RCC 7860 (cell line): ENCODE data around the gene MUC21.
"Not testable (repeated sequence)": the region's sequence is repeated elsewhere in the genome, so short reads cannot be mapped to it uniquely, and the experiment has no call there.

Experiments
- DNase-seq: peaks from one replicate; pipeline ENCODE4 v3.0.0-alpha.2; 2015; ENCODE audit warnings: low spot score
- FAIRE-seq: peaks from 2 replicates; lab custom pipeline; 2012; peaks lifted over from hg19 to GRCh38; lab: Jason Lieb, UNC

The MUC21 gene

GRCh38 chr6:30966154-30966553 is 17.4 kb upstream of the MUC21 start:
- no peak for DNase-seq
- FAIRE-seq = no peak

DNA sequence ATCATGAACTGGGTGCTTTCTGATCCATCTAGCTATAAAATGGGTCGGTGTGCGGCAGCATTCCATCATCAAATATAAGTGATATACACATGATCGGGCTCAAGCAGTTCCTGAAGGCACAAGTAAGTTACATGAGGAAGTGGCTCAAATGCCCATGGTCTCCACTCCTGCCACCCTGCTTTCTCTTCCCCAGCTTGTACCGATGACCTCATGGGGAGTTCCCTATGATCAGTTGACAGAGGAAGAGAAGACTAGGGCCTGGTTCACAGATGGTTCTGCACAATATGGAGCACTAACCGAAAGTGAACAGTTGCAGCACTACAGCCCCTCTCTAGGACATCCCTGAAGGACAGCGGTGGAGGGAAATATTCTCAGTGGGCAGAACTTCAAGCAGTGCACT is 14.3 kb upstream of the MUC21 start:
- DNase-seq, FAIRE-seq: not testable (repeated sequence)

DNA sequence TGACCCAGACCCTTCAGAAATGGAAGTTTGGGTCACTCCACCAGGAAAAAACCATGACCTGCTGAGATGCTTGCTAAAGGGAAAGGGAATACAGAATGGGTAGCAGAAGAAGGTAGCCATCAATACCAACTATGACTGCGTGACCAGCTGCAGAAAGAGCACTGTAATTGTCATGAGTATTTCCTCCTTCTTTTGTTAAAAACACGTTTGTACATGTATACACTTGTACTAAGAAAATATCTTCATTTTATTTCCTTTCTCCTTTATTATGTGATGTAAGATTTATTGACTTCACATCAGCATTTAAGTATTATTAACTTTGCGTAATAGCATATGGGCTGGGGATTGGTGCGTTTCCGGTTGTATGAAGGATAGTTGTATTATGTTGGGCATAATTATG is 12.6 kb upstream of the MUC21 start:
- DNase-seq (no peak), FAIRE-seq (no peak)

DNA sequence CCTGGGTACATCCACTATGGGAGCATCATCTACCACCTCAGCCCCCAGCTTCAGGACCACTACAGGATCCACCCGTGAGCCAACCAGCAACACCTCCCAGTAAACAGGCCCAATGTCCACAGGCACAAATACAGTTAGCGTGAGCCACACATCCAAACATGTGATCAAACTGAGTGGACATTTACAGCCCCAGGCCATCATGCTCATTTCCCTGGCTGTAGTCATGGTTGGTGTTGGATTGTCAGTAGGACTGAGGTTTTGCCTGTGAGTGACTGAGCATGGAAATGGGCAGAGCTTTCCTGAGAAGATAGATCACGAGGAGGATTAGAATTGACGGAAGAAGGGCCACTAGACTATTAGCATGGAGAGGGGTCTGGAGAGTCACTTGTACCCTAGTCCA is 10.7 kb upstream of the MUC21 start:
- FAIRE-seq (no peak), DNase-seq (no peak)

DNA sequence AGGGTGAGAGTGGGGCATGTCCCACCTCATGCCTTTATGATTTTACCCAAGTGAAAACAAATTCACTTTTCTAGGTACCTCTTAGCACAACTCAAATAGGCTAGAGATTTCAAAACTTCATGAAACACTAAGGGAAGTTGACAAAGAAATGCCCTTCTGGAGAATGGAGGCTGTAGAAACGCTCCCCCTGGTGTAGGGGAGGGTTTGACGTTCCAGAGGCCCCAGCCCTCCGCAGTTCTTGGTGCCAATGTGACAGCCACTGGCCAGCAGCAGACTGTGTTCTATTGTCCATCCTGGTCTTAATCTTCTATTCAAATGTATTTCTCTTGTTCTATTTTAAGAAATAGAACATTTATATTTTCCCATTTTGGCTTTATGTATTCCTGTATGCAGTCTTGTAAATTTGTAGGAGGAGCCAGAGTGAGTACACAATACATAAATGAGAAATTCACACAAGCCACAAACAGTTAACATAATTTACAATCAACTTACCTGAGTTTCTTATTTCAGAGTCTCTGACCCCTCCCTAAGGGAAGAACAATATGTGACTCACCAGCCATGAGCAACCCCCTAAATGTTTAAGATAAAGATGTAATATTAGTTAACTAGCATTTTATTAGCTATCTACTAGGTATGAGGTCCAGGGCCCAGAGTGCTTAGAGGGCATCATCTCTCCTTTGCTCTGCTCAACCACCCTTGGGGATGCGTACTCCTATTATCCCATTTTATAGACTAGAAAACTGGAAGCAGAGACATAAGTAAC is 8.8 kb upstream of the MUC21 start:
- FAIRE-seq = no peak

GRCh38 chr6:30979141-30979540 is 4.4 kb upstream of the MUC21 start:
- DNase-seq = no peak
- no peak for FAIRE-seq

More for the DNA sequence above, 8.8 kb upstream of the MUC21 start:
- DNase-seq = no peak

GRCh38 chr6:30979690-30980089 is 3.8 kb upstream of the MUC21 start:
- FAIRE-seq = no peak
- DNase-seq = no peak

GRCh38 chr6:30981942-30982772 is 1.4 kb upstream of the MUC21 start:
- no peak for FAIRE-seq
- no peak for DNase-seq

GRCh38 chr6:30985490-30985889 is 2.0 kb downstream of the MUC21 start:
- DNase-seq = no peak
- FAIRE-seq = no peak

DNA sequence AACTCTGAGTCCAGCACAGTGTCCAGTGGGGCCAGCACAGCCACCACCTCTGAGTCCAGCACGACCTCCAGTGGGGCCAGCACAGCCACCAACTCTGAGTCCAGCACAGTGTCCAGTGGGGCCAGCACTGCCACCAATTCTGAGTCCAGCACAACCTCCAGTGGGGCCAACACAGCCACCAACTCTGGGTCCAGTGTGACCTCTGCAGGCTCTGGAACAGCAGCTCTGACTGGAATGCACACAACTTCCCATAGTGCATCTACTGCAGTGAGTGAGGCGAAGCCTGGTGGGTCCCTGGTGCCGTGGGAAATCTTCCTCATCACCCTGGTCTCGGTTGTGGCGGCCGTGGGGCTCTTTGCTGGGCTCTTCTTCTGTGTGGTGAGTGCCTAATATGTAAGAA is 3.8 kb downstream of the MUC21 start:
- no peak for FAIRE-seq
- no peak for DNase-seq

DNA sequence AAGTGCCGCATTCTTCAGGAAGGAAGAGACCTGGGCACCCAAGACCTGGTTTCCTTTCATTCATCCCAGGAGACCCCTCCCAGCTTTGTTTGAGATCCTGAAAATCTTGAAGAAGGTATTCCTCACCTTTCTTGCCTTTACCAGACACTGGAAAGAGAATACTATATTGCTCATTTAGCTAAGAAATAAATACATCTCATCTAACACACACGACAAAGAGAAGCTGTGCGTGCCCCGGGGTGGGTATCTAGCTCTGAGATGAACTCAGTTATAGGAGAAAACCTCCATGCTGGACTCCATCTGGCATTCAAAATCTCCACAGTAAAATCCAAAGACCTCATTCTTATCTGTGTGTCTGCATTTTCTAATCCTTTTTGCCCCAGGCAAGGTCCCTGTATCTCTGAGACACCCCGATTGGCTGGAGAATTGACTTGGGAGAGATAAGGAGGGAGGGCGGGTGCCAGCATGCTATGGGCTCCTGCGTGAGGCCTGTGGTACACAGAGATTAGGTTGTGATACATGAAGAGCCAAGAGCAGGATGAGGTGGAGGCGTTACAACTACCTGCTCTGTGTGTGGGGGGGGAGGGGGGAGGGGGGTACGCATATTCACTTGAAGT is 4.8 kb downstream of the MUC21 start:
- DNase-seq (no peak), FAIRE-seq (no peak)

GRCh38 chr6:30990422-30991086 is 7.0 kb downstream of the MUC21 start:
- FAIRE-seq (no peak), DNase-seq (no peak)

DNA sequence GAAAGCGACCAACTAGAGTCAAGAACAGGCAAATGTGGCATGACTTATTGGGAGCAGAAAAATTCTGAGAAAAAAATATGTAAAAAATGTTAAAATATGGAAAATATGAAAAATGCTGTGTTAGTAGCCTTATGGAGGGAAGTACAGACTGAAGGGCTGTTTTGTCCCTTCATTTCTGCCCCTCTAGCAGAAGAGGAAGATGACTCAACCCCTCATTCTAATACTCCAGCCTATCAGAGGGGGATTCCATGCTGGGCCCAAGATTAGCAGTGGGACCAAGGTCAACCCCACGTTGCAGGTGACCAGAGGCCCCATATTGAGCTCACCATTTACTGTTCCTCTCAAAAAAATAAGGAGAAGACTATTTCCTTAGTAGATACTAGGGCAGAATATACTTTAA is 8.4 kb downstream of the MUC21 start:
- FAIRE-seq (no peak), DNase-seq (no peak)

DNA sequence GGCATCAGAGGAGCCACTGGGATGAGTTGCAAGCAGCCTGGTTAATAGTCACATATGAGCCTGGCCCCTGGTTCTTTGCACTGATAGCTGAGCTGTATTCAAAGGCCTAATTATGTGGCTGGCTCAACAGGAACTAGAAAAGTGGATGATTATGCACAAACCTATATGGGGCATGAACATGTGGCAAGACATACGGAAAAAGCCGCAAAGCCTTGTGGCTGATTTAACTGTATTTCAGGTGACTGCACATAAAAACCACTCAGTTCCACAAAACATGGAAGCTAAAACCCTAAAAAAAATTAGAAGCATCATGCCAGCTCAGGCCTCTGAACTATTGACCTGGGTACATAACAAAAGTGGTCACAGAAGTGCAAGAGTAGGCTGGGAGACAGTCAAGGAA is 13.8 kb downstream of the MUC21 start:
- no peak for FAIRE-seq
- no peak for DNase-seq

- FAIRE-seq = no peak
Measured at GRCh38 chr6:30998785-30999184, 15.3 kb downstream of the MUC21 start.

GRCh38 chr6:31000067-31000860 is 16.7 kb downstream of the MUC21 start:
- not testable (repeated sequence) for FAIRE-seq, DNase-seq

More at GRCh38 chr6:30998785-30999184, 15.3 kb downstream of the MUC21 start:
- no peak for DNase-seq

DNA sequence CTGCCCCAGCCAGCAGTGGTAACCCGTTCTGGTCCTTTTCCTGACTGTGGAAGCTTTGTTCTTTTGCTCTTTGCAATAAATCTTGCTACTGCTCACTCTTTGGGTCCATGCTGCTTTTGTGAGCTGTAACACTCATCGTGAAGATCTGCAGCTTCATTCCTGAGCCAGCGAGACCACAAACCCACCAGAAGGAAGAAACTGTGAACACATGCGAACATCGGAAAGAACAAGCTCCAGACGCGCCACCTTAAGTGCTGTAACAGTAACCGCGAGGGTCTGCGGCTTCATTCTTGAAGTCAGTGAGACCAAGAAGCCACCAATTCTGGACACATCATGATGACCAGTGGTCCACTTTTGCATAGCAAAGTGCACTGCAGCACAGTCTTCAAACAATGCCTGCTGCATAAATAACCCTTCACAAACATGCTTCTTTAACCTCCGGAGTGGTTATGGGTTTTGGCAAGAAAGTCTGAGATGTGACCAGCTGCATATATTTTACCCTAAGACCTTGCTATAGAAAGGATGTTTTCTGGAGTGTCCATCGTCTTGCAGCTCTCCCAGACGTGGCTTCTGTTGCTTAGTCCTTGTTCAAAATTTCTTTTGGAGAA is 17.9 kb downstream of the MUC21 start:
- no peak for FAIRE-seq

DNA sequence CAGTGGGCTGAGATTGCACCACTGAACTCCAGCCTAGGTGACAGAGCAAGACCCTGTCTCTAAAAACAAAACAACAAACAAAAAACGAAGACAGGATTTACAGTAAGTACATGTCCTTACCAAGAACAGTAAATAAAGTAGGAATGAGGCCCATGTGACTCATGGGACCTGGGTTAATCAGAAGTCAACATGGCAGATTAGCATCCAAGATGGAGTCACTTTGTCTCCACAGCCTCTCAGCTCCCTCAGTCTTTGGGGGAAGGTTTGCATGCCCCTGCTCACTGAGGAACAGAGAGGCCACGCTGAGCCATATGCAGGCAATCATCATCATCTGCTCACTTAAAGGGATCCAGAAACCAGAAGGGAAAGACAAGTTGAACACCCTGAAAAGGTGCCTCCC is 19.0 kb downstream of the MUC21 start:
- FAIRE-seq = no peak
- no peak for DNase-seq

More for the DNA sequence above, 17.9 kb downstream of the MUC21 start:
- no peak for DNase-seq

- DNase-seq (no peak), FAIRE-seq (no peak)
Measured at GRCh38 chr6:31004794-31005193, 21.3 kb downstream of the MUC21 start.
